Adrenal gland (tissue), 12 donors: ENCODE results near the gene USP28. TPM values are rescaled to one million over a fixed set of nuclear protein-coding genes. Genes with fewer than 3 reads are reported as not detected.

ENCODE experiments used
- DNase-seq, 7 donors: peaks; one replicate each; pipeline ENCODE4 v3.0.0-alpha.2; 2019 to 2020
- H3K27ac ChIP-seq, 5 donors: fragments of 200-600 bp; sonication (generic) in 4 of 5; 1 replicate in 3 of 5; 2 replicates in 2 of 5; pipeline versions ENCODE4 v1.5.1 to v1.8.0; 2016 to 2020; ENCODE audit warnings: mild to moderate bottlenecking in 1 of 5
- H3K27me3 ChIP-seq: fragments of 200-600 bp; 2 replicates; pipeline ENCODE4 v1.8.0; 2021
- H3K36me3 ChIP-seq, 2 donors: fragments of 200-600 bp; replicated peaks in 1 of 2; 1 replicate in 1 of 2; 2 replicates in 1 of 2; pipeline versions ENCODE4 v1.5.1 to v1.8.0; 2018 to 2022
- H3K4me1 ChIP-seq, 2 donors: fragments of 200-600 bp; replicated peaks in 1 of 2; 1 replicate in 1 of 2; 2 replicates in 1 of 2; pipeline versions ENCODE4 v1.5.1 to v1.8.0; 2018 to 2021
- H3K4me3 ChIP-seq, 4 donors: fragments of 200-600 bp; sonication (generic) in 3 of 4; one replicate each; pipeline ENCODE4 v1.5.1; 2016 to 2018
- H3K9me3 ChIP-seq, 3 donors: fragments of 200-600 bp; sonication (generic) in 1 of 3; replicated peaks in 1 of 3; 1 replicate in 2 of 3; 2 replicates in 1 of 3; pipeline versions ENCODE4 v1.5.1 to v1.8.0; 2016 to 2021
- CTCF ChIP-seq, 6 experiments: fragments of 450-650 bp in 4 of 6; fragments of 200-600 bp in 2 of 6; sonication (generic) in 1 of 6; IDR thresholded peaks; 1 replicate in 5 of 6; 2 replicates in 1 of 6; pipeline versions ENCODE4 v1.5.1 to v1.8.0; 2016 to 2021; ENCODE audit warnings: antibody characterized with exemption in 6 of 6, mild to moderate bottlenecking in 2 of 6, moderate library complexity in 1 of 6
- POLR2A ChIP-seq, 2 donors: fragments of 450-650 bp; IDR thresholded peaks; one replicate each; pipeline ENCODE4 v1.6.1; 2017; ENCODE audit warnings: antibody characterized with exemption in 2 of 2, mild to moderate bottlenecking in 2 of 2, moderate library complexity in 1 of 2
- WGBS, 4 donors: extraction: QIAGEN DNeasy Blood & Tissue Kit in 2 of 4; methylation state at CpG; one replicate each; pipeline versions ENCODE4 v1.1.5 to v1.1.7; 2013 to 2017; 5-methylcytosine and 5-hydroxymethylcytosine counted together
- intact Hi-C, 2 donors: fragments of 100-400 bp; cut with DNase I; formaldehyde crosslinking; loops; one replicate each; pipeline versions ENCODE4 v1.14.1 to v1.15.0; 2022 to 2023
- polyA plus RNA-seq, 3 donors: library from polyadenylated mRNA; stranded (reverse); fragments of 200-250 nt in 2 of 3; fragments of 350-450 nt in 1 of 3; fragmentation: Illumina TruSeq in 1 of 3; extraction: RNeasy Lipid Tissue Mini Kit (QIAGEN cat#74804) in 1 of 3; gene quantifications; one replicate each; pipeline ENCODE4 v1.2.3, GENCODE V29; 2013 to 2014
- total RNA-seq, 9 donors: library from RNA; depleted of rRNA in 4 of 9; stranded (reverse); fragments of >200 nt in 4 of 9; fragments of 120-200 nt in 1 of 9; fragmentation: NEBNext Ultra II Directional in 1 of 9; extraction: Animal tissue kit (Norgen Biotek cat#: 25700) in 1 of 9; gene quantifications; one replicate each; pipeline versions ENCODE4 v1.1.0 to v1.2.4, GENCODE V29; 2013 to 2023
- donor health status: healthy with polysubstance abuse.
- donor health status: Bipolar disorder and iron deficiency.
- donor health status: DM: yes; HTN: yes; CAD: no.
- donor health status: DM: no; HTN: no; CAD: no.
- donor health status: DM: no; HTN: no; CAD: no.
- donor health status: DM: yes; HTN: yes; CAD: no.

The USP28 gene
- total and polyA plus RNA-seq, 12 donors, result 2.9 to 25.0 (median 17.2) TPM

GRCh38 chr11:113864410-113864809, 11.0 kb downstream of the USP28 start:
- Histone ChIP-seq H3K9me3 (no peaks in the 10 kb centered on the region), H3K27ac (no peak overlapping the region), H3K4me3 (no peak overlapping the region), H3K27me3 (no peaks in the 10 kb centered on the region), H3K36me3 (no peaks in the 10 kb centered on the region), H3K4me1 (no peaks in the 10 kb centered on the region)
- intact Hi-C loops, result no loop called here
- DNase-seq, result no peak
- 94 to 100% (median 96%) methylated on average over 3 of the region's 3 CpGs for WGBS, 4 donors
- no peak for TF ChIP-seq CTCF (IDR thresholded peaks at IDR 0.05)
- no peak for TF ChIP-seq POLR2A (IDR thresholded peaks at IDR 0.05)

- 71 to 85% (median 79%) methylated on average over 5 of the region's 5 CpGs for WGBS, 4 donors
- no peaks in the 10 kb centered on the region for H3K4me1 ChIP-seq
- no peak for DNase-seq
- no peaks in the 10 kb centered on the region for H3K27me3 ChIP-seq
- H3K9me3 ChIP-seq, result no peaks in the 10 kb centered on the region
- TF ChIP-seq POLR2A (IDR thresholded peaks at IDR 0.05) (no peak), CTCF (IDR thresholded peaks at IDR 0.05) (no peak)
- intact Hi-C loops, result no loop called here
- no peak overlapping the region for H3K4me3 ChIP-seq
- H3K36me3 ChIP-seq, result no peaks in the 10 kb centered on the region
- H3K27ac ChIP-seq, result no peak overlapping the region
Measured at GRCh38 chr11:113862435-113862834, 12.9 kb downstream of the USP28 start.

GRCh38 chr11:113859665-113860064, 15.7 kb downstream of the USP28 start:
- no peak for DNase-seq
- intact Hi-C loops, result no loop called here
- Histone ChIP-seq H3K4me3 (no peak overlapping the region), H3K9me3 (no peaks in the 10 kb centered on the region), H3K27ac (no peak overlapping the region), H3K36me3 (no peaks in the 10 kb centered on the region), H3K4me1 (no peaks in the 10 kb centered on the region), H3K27me3 (no peaks in the 10 kb centered on the region)
- TF ChIP-seq CTCF (IDR thresholded peaks at IDR 0.05), result no peak
- TF ChIP-seq POLR2A (IDR thresholded peaks at IDR 0.05), result no peak

GRCh38 chr11:113856966-113857759, 18.2 kb downstream of the USP28 start:
- H3K36me3 ChIP-seq, result peaks cover 0 to 3% of the 10 kb centered on the region in 2 donors
- no peak for DNase-seq
- H3K27ac ChIP-seq, result no peak overlapping the region
- WGBS, 4 donors, result 83 to 93% (median 87%) methylated on average over 5 of the region's 5 CpGs
- H3K4me3 ChIP-seq, result no peak overlapping the region
- no peaks in the 10 kb centered on the region for H3K27me3 ChIP-seq
- TF ChIP-seq POLR2A (IDR thresholded peaks at IDR 0.05), result no peak
- TF ChIP-seq CTCF (IDR thresholded peaks at IDR 0.05), result no peak
- H3K4me1 ChIP-seq, result no peaks in the 10 kb centered on the region
- H3K9me3 ChIP-seq, result no peaks in the 10 kb centered on the region
- intact Hi-C loops, result no loop called here
